NT2/D1 (cell line): ENCODE results near the gene BCL6.

ENCODE experiments used
- SUZ12 ChIP-seq: IDR thresholded peaks from 2 replicates; pipeline ENCODE4 v1.6.1; 2011; ENCODE audit not compliant: insufficient read length, insufficient read depth; ENCODE audit errors: extremely low read depth
- ZNF274 ChIP-seq: IDR thresholded peaks from 2 replicates; pipeline ENCODE4 v1.6.1; 2011; ENCODE audit warnings: mild to moderate bottlenecking, low read depth, low read length

- TF ChIP-seq ZNF274 (no peak), SUZ12 (no peak)
Observed at GRCh38 chr3:187702507-187703033, 42.7 kb downstream of the BCL6 start, which contains the start of gene RTP2.
